Activated CD8-positive, alpha-beta memory T cell treated with anti-CD3 and anti-CD28 coated beads, Interleukin-2, amount 50 U/mL, for 24 hours (primary cell): ENCODE data around the gene TRIP10.

Experiments used
- DNase-seq: peaks from one replicate; pipeline ENCODE4 v3.0.0-alpha.2; 2020; ENCODE audit errors: extremely low read depth

TRIP10 gene

DNA sequence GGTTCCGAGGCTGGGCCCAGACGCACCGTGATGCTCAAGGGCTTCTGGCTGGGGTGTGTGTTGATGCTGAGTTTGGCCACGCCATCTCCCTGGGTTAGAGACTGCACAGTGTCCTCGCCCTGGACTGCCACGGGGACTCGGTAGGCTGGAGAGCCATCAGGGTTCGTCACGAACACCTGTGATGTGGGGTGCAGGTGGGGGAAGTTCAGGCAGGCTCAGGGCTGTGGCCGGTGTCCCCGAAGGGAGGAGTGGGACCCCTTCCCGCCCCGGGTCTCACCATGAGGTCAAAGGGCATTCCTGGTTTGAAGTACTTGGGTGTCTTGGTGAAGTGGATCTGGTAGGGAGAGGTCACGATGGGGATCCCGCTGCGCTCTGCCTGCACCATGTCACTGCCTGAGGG lies 27.2 kb upstream of the TRIP10 start:
- no peak for DNase-seq

DNA sequence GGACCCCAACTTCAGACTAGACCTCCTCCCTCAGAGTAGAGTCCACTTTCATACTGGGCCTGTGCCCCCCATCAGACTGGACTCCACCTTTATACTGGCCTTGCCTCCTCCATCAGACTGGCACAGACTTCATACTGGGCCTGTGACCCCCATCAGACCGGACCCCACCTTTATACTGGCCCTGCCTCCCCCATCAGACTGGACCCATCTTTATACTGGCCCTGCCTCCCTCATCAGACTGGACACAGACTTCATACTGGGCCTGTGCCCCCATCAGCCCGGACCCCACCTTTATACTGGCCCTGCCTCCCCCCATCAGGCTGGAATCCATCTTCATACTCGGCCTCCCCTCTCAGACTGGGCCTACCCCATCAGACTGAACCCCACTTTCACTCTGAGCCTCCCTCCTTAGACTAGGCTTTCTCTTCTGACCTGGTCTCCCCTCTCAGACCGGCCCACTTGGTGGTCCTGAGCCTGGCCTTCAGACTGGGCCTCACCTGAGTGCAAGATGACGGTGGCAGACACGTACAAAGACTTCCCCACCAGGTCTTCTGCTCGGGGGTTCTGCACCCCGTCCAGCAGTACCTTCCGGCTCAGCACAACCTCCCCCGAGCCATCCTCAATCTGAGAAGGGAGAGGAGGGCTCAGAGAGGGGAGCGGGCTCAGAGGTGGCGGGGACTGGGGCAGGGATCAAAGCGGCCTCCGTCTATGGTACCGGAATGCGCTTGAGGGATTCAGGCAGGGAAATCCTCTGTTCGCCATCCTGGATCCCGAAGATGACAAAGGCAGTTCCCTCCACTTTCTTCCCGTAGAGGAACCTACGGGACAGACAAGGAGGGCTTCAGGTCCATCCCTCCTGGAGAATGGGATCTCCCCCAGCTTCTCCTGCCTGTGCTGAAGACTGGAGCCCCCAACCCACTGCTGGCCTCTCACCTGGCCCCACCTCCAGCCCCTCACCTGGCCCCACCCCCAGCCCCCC lies 26.5 kb upstream of the TRIP10 start:
- DNase-seq, result no peak

DNA sequence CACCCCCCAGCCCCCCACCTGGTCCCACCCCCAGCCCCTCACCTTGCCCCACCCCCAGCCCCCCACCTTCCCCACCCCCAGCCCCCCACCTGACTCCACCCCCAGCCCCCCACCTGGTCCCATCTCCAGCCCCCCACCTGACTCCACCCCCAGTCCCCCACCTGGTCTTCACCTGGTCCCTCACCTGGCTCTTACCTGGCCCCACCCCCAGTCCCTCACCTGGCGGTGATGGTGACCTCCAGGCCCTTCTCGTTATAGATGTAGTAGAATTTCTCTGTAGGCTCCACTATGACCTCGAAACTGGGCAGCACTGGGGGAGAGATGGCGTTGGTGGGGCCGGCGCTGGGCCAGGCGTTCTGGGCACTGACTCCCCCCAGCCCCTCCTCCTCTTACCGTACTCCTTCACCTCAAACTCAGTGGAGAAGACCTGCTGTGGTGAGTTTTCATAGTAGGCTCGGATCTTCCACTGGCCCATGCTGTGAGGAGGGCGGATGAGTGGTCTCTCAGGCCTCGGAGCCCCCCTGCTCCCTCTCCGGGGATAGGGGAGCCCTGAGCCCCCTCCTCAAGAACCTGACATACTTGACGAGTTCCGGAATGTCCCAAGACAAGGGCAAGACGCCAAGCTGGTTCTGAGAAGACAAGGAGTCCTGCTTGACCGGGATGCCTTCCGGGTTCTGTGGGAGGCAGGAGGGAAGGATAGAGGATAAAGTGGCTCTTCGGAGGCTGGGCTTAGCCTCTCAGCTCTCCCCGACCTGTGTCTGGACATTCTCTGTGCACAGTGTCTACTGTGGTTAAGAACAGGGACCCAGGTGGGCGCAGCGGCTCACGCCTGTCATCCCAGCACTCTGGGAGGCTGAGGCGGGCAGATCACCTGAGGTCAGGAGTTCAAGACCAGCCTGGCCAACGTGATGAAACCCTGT lies 25.4 kb upstream of the TRIP10 start:
- no peak for DNase-seq

DNA sequence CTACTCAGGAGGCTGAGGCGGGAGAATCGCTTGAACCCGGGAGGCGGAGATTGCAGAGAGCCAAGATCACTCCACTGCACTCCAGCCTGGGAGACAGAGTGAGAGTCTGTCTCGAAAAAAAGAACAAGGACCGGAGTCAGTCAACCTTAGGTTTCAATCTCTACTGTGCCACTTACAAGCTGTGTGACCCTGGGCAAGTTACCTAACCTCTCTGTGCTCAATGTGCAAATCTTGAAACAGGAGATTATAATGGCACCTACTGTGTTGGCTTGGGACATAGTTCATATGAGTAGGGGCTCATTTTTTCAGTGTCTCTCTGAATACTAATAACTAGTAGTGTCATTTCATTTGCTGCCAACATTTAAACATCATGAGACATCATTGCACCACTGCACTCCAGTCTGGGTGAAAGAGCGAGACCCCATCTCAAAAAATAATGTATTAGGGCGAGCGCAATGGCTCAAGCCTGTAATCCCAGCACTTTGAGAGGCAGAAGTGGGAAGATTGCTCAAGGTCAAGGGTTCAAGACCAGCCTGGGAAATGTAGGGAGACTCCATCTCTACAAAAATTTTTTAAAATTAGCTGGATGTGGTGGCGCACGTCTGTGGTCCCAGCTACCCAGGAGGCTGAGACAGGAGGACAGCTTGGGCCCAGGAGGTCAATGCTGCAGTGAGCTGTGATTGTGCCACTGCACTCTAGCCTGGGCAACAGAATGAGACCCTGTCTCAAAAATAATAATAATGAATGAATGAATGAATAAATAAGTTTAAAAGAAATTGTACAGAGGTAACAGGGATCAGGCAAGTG lies 24.5 kb upstream of the TRIP10 start:
- no peak for DNase-seq

DNA sequence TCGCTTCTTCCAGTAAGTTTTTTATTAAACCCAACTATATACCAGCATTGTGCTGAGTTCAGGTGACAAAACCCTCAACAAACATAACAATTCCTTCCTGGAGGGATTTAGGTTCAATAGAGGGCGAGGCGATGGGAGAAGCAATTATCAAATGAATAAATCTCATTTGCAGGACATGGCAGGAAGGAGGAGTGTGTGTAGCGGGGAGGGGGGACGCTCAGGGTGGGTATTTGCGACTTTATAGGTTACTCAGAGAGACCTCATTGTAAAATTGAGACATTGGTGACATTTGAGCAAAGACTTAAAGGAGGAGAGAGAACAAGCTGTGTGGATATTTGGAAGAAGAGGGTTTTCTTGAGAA lies 22.9 kb upstream of the TRIP10 start:
- DNase-seq, result no peak

DNA sequence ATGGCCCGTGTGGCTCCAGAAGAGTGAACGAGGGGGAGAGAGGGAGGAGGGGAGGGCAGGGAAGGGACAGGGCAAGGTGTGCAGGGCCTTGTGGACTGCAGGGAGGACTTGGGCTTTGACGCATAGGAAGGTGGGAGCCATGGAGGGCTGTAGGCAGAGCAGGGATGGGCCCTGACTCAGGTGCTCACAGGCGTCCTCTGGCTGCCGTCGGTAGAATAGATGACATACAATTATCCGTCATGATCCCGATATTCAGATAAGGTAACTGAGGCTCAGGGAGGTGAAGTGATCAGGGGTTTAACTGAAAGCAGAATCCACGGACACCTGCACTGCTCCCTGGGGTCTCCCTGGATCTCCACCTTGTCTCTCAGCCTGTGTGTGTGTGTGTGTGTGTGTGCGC lies 22.4 kb upstream of the TRIP10 start:
- no peak for DNase-seq

DNA sequence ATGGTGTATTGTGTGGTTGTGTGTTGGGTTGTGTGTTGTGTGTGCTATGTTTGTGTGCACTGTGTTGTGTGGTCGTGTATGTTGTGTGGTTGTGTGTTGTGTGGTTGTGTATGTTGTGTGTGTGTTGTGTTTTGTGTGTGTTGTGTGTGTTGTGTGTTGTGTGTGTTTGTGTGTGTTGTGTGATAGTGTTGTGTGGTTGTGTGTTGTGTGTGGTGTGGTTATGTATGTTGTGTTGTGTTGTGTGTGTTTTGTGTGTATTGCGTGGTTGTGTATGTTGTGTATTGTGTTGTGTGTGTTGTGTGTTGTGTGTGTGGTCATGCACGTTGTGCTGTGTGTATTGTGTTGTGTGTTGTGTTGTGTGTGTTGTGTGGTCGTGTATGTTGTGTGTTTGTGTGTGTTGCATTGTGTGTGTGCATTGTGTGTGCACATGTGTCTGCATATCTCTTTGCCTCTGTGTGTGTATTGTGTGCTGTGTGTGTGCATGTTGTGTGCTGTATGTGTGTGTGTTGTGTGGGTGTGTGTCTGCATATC lies 22.0 kb upstream of the TRIP10 start:
- DNase-seq, result no peak

DNA sequence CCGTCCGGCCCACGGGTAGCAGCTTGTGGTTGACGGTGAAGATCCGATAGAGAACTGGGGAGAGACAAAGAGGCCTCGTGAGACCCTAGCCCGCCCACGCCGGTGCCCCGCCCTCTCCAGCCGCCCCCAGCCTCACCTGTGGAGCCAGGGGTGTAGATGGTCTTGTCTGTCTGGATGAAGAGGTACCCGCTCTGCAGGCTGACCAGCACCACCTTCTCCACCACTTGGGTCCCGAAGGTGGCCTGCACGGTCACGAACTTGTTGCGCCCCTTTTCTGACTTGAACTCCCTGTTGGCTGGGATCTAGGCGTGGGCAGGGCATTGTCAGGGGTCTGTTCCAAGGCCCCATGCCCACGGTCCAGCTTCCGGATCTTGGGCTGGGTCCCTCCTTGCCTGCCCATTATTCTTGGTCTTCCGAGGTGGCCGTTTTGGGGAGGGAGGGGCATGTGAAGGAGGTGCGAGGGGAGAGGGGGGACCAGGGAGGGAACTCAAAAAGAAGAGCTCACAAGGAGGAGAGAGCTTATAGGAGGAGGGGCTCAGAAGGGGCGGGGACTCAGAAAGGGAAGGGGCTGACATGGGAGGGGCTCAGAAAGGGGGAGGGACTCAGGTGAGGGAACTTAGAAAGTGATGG lies 21.3 kb upstream of the TRIP10 start:
- DNase-seq, result no peak

DNA sequence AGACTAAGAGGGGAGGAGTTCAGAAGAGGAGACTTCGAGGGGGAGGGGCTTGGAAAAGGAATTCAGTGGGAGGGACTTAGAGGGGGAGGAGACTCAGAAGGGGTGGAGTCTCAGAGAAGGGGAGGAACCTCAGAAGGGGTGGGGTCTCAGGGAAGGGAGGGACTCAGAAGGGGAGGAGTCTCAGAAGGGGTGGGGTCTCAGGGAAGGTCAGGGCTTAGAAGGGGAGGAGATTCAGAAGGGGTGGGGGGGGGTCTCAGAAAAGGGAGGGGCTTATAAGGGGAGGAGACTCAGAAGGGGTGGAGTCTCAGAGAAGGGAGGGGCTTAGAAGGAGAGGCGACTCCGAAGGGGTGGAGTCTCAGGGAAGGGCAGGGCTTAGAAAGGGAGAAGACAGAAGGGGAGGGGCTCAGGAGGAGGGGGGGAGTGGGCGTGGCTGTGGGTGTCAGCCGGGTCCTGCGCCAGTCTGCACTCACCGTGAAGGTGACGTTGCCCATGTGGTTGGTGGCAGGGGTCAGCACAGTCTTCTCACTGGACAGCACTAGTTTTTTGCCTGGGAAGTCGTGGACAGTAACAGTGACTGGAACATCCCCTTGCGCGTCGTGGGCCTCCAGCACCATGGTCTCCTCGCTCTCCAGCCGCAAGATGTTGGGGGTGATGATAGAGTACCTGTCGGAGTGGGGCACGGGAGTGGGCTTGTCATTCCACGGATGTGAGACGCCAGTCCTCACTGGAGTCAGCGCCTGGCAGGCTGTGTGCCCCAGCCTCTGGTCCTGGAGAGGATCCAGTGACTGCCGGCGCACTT lies 20.5 kb upstream of the TRIP10 start:
- DNase-seq, result no peak

DNA sequence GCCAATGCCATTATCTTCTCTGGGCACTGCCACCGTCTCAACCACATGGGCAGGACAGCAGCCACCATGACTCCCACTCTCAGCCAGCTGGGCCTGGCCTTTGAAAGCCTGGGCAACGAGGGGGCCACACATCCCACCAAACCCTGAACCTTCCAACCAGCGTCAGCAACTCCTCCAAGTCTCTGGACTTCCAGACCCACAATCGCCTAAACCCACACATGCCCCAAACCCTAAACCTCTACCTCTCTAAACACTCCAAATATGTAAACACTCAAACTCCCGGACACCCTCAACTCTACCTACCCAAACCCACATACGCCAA lies 20.0 kb upstream of the TRIP10 start:
- DNase-seq, result no peak

DNA sequence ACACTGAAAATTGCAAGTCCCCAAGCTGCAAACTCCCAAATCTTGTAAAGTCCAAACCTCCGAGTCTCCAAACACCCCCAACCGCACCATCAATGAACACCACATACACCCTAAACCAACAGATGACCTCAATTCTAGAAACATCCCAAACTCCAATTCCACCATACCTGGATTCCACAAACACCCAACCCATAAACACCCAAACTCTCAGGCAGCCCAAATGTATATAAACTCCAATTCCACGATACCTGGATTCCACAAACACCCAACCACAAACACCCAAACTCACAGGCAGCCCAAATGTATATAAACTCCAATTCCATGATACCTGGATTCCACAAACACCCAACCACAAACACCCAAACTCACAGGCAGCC lies 19.5 kb upstream of the TRIP10 start:
- DNase-seq, result no peak

DNA sequence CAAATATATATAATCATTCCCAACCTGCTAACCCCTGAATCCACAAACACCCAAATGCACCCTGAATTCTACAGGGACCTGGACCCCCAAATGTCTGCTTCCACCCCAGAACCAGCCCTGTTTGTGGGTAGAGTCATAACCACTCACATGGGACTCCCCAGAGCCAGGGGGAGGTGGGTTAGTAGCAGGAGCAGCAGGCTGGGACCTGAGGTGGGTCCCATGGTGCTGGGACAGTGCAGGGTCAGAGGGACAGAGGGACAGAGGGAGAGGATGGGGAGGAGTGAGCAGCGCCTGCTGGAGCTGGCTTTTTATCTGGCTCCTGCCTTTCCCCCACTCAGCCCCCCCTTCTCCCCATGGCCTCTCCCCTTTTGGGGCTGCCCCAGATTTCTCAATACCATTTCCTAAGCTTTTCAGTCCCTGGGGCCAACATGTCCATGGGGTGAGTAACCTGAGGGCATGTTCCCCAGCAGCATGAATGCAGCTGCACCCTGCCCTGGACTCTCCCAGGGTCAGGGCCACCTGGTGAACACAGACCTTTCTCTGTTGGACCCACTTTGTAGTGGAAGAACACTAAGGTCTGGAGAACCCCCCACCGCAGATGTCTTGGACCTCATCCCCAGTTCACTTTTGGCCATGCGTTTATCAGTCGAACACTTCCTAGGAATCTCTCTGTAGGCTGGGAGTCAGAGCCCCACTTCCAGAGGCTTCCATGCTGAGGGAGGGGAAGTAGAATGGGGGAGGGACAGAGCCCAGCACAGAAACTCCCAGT lies 18.9 kb upstream of the TRIP10 start, which contains the start of gene C3:
Gene C3, minus strand, starts transcription at position 282 of the 769 bp plus-strand sequence. Its CDS starts 61 bp downstream, at position 221.
- DNase-seq, result no peak

DNA sequence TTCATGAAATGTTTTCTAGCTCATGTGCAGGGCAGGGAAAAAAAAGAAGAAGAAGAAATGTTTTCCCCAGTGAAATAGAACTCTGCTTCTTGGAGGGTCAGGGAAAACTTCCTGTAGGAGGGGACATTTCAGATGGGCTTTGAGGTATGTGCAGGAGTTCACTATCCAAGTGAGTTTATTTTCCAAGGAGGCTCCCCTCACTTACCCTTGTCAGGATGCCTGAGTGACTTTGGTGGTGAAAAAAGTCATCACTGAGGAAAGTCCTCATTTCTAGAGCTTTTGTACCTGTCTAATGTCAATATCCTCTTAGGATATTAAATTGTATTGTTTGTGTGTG lies 18.4 kb upstream of the TRIP10 start:
- no peak for DNase-seq

DNA sequence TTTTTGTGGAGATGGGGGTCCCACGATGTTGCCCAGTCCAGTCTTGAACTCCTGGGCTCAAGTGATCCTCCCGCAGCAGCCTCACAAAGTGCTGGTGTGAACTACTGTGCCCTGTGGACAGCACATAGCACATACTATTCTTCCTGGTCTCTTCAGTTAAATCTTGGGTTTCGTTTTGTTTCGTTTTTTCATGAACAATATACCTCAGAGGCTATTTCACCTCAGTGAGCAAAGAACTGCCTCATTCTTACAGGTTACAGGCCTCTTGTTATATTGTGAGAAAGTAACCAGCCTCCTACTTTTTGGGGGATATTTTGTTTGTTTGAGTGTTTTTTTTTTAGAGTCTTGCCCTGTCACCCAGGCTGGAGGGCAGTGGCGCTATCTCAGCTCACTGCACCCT lies 17.7 kb upstream of the TRIP10 start:
- DNase-seq, result no peak

DNA sequence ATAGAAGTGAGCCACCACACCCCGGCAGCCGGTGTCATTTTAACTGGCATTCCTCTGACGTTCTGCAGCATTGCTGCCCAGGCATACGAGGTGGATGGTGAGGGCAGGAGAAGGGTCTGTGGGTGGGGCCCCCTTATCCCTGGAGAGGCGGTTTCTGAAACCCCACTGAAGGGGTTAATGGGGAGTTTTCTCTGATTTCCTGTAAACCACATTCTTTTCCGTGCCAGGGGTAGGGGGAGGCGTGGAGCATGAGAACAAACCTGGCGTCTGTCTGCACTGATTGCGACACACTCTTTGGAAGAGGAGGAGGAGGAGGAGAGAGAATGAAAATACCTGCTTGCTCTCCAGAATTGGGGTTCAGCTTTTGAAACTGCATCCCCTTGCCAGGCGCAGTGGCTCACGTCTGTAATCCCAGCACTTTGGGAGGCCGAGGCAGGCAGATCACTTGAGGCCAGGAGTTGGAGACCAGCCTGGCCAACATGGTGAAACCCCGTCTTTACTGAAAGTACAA lies 16.3 kb upstream of the TRIP10 start:
- no peak for DNase-seq

DNA sequence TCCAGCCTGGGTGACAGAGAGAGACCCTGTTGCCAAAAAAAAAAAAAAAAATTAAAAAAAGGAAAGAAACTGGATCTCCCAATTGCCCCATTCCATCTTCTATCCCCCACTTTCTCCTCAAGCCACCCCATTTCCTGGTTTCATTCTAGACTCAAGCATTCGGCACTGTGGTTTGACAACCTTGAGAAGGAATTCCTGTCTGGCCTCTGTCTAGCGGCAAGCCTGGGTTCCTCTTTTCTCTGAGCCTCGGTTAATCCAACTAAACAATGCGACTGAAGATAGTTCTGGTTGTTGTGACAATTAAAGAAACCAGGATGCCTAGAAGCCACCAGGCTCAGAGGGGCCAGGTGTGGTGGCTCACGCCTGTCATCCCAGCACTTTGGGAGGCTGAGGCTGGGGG lies 15.7 kb upstream of the TRIP10 start:
- DNase-seq, result no peak

DNA sequence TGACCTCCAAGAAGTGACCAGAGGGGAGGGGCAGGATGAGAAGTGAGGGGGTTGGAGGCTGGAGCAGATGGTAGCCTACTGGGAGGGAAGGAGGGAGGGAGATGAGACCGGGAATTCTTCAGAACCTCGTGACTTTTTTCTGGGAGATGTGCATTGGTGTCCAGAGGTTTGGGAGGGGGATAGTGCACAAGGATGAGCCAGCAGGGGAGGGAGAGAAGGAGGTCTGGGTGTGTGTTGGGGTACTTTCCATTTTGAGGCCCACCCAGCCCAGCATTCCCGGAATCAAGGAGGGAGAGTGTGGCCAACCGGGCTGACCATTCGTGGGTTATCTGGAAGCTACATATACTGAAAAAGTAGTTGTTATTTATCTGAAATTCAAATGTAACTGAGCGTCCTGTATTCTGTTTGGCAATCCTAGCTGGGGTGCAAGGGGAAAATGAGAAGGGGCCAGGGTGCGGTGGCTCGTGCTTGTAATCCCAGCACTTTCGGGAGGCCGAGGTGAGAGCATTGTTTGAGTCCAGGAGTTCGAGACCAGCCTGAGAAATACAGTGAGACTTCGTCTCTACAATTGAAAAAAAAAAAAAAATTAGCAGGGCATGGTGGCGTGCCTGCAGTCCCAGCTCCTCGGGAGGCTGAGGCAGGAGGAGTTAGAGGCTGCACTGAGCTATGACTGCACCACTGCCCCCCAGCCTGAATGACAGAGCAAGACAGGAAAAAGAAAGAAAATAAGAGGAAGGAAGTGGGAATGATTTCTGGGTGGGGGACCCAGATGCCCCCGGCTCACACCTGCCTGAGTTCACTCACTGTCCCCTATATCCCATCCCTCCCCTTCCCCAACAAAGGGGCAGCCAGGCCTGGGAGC lies 14.6 kb upstream of the TRIP10 start:
- DNase-seq, result no peak

DNA sequence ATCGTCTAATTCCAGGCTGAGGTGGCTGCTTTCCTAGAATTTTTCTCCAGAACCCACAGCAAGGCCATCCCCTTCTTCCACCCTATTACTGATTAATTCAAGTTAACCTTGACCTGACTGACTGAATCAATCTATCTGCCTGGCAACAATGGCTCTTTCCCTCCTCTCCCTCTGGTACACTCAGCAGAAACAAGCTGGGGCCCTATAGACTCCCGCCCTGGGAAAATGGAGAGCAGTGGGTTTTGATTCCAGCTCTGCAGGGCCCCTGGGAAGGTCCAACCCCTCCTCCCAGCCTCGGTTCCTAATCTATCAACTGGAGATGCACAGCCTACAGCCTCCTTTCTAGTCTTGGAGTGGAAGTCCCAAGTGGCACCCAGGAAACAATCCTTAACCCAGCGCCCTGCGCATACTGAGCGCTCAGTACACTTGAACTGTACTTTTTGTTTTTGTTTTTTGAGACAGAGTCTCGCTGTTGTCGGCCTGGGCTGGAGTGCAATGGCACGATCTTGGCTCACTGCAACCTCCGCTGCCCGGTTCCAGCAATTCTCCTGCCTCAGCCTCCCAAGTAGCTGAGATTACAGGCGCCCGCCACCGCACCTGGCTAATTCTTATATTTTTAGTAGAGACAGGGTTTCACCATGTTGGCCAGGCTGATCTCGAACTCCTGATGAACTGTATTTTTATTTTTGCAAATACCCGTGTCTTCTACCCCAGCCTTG lies 13.8 kb upstream of the TRIP10 start:
- no peak for DNase-seq
